Activated CD8-positive, alpha-beta memory T cell treated with anti-CD3 and anti-CD28 coated beads for 24 hours (primary cell): ENCODE measurements around the gene LAD1.

Experiments
- DNase-seq: peaks from one replicate; pipeline ENCODE4 v3.0.0-alpha.2; 2020

LAD1 gene

GRCh38 chr1:201361652-201362504 lies 37.2 kb downstream of the LAD1 start:
- peak; percentile 65 for DNase-seq

- no peak for DNase-seq
Measured at GRCh38 chr1:201360901-201361651, 38.0 kb downstream of the LAD1 start.

- no peak for DNase-seq
Measured at GRCh38 chr1:201360486-201360885, 38.6 kb downstream of the LAD1 start.

GRCh38 chr1:201359873-201360210 lies 39.3 kb downstream of the LAD1 start:
- no peak for DNase-seq

- DNase-seq: no peak
Measured at GRCh38 chr1:201359031-201359872, 39.9 kb downstream of the LAD1 start.

- no peak for DNase-seq
Measured at GRCh38 chr1:201358596-201358995, 40.5 kb downstream of the LAD1 start.

GRCh38 chr1:201357636-201358348 lies 41.3 kb downstream of the LAD1 start:
- DNase-seq: no peak

- no peak for DNase-seq
Measured at GRCh38 chr1:201357211-201357610, 41.9 kb downstream of the LAD1 start.

GRCh38 chr1:201356701-201357100 lies 42.4 kb downstream of the LAD1 start:
- DNase-seq: no peak

GRCh38 chr1:201356236-201356635 lies 42.9 kb downstream of the LAD1 start:
- DNase-seq: no peak

GRCh38 chr1:201355471-201355870 lies 43.7 kb downstream of the LAD1 start:
- DNase-seq: no peak

GRCh38 chr1:201354901-201355295 lies 44.2 kb downstream of the LAD1 start:
- no peak for DNase-seq

GRCh38 chr1:201354151-201354900 lies 44.8 kb downstream of the LAD1 start:
- DNase-seq: no peak

- DNase-seq: no peak
Measured at GRCh38 chr1:201353186-201353940, 45.8 kb downstream of the LAD1 start.

- DNase-seq: no peak
Measured at GRCh38 chr1:201351617-201352016, 47.5 kb downstream of the LAD1 start.

- no peak for DNase-seq
Measured at GRCh38 chr1:201350884-201351283, 48.2 kb downstream of the LAD1 start.

GRCh38 chr1:201350361-201350725 lies 48.8 kb downstream of the LAD1 start:
- no peak for DNase-seq

GRCh38 chr1:201349092-201349491 lies 50.0 kb downstream of the LAD1 start:
- no peak for DNase-seq

GRCh38 chr1:201348211-201348566 lies 50.9 kb downstream of the LAD1 start:
- DNase-seq: no peak

- DNase-seq: no peak
Measured at GRCh38 chr1:201347498-201348210, 51.5 kb downstream of the LAD1 start.

GRCh38 chr1:201346987-201347386 lies 52.1 kb downstream of the LAD1 start:
- no peak for DNase-seq
